ENCODE measurements around the gene C1QTNF12.

DNA sequence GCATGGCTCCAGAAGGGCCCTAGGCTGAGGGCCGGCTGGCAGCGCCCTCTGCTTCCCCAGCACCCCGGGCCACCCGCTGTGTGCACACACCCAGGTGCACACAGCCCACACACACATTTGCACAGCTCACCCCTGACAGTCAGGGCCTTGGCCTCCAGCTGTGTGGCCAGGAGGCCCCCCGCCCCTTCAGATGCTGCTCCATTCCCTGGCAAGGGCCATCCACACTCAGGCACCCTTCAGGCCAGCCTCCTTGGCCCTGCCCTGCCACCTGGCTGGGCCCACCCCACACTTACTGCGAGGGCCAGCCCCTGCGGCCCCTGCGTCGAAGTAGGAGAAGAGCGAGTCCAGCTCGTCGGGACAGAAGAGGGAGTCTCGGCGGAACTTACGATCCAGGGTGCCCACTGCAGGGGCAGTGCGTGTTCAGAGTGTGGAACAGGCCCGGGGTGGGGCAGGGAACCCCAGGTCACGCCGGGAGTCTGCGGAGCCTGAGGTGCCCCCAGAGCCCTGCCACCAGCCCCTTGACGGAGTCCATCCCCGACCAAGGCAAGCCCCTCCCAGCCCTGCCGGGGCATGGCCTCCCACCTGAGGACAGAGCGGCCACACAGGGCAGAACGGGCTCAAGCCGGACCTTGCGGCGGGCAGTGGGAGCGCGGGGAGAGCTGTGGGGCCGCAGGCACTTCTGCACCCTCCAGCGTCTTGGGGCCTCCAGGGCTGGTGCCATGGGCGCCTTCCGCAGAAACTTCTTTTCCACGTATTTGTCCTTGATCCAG, 48.8 kb upstream of the C1QTNF12 start:
- TF ChIP-seq, protein P1, sequence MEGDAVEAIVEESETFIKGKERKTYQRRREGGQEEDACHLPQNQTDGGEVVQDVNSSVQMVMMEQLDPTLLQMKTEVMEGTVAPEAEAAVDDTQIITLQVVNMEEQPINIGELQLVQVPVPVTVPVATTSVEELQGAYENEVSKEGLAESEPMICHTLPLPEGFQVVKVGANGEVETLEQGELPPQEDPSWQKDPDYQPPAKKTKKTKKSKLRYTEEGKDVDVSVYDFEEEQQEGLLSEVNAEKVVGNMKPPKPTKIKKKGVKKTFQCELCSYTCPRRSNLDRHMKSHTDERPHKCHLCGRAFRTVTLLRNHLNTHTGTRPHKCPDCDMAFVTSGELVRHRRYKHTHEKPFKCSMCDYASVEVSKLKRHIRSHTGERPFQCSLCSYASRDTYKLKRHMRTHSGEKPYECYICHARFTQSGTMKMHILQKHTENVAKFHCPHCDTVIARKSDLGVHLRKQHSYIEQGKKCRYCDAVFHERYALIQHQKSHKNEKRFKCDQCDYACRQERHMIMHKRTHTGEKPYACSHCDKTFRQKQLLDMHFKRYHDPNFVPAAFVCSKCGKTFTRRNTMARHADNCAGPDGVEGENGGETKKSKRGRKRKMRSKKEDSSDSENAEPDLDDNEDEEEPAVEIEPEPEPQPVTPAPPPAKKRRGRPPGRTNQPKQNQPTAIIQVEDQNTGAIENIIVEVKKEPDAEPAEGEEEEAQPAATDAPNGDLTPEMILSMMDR (IDR thresholded peaks at IDR 0.05; ENCODE audit: extremely low read depth in 1 of 2, insufficient read depth in 1 of 2, low read depth in 1 of 2, low read length in 2 of 2): no peak
- TF ChIP-seq EZH2 (IDR thresholded peaks at IDR 0.05; ENCODE audit: borderline replicate concordance, low read depth, low read length, severe bottlenecking): no peak
- no peak for TF ChIP-seq POLR2A (IDR thresholded peaks at IDR 0.05; ENCODE audit: low read depth, low read length)
